GM12892 (cell line): ENCODE measurements around the gene CD5L.

ENCODE experiments used
- POLR2A ChIP-seq: IDR thresholded peaks from 2 replicates; pipeline ENCODE4 v1.6.1; 2011; ENCODE audit warnings: low read depth, low read length, control low read depth
- POLR2AphosphoS5 ChIP-seq: IDR thresholded peaks from 2 replicates; pipeline ENCODE4 v1.6.1; 2011; ENCODE audit warnings: low read depth, low read length, control low read depth

DNA sequence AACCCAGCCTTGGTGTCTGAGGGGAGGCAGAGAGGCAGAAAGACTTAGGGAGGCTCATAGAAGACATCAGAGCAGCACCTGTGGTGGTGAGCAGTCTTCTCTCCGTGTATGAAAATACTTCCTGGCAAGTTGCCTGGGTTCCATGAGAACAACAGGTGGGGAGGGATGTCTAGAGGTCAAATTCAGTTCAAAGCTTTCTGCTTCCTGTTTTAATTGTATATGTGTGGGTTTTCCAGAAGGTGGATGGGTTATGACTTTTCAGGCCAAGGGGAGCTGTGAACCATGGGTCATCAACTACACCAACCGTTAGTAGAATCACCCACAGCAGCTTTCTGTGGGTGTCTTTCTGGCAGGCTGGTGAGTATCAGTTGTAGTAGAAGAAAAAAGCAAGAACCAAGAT lies 60.6 kb downstream of the CD5L start:
- TF ChIP-seq POLR2AphosphoS5, result no peak
- no peak for TF ChIP-seq POLR2A
